K562 (cell line): ENCODE data around the gene NCF1.
"Not testable (repeated sequence)": the region's sequence is repeated elsewhere in the genome, so short reads cannot be mapped to it uniquely, and the experiment has no call there.

Source experiments
- EGR1 ChIP-seq: fragments of 450-650 bp; conservative IDR thresholded peaks from 2 replicates; pipeline ENCODE4 v1.6.1; 2017; ENCODE audit warnings: mild to moderate bottlenecking
- EP300 ChIP-seq: IDR thresholded peaks from 2 replicates; pipeline ENCODE4 v1.6.1; 2012; ENCODE audit warnings: low read length, improper control_type of control experiment
- ESRRA ChIP-seq: fragments of 450-650 bp; IDR thresholded peaks from 2 replicates; pipeline ENCODE4 v1.6.1; 2014; ENCODE audit warnings: low read depth, mild to moderate bottlenecking, moderate library complexity, borderline replicate concordance
- FOXK2 ChIP-seq, 2 experiments: fragments of 450-650 bp; IDR thresholded peaks in 1 of 2; conservative IDR thresholded peaks in 1 of 2; 2 replicates each; pipeline ENCODE4 v1.6.1; 2016; ENCODE audit warnings: low read depth in 2 of 2, mild to moderate bottlenecking in 1 of 2
- POLR2A ChIP-seq: fragments of 450-650 bp; conservative IDR thresholded peaks from 2 replicates; pipeline ENCODE4 v1.6.1; 2016
- ZBTB40 ChIP-seq, 2 experiments: fragments of 450-650 bp in 1 of 2; sonication (generic) in 1 of 2; formaldehyde crosslinking in 1 of 2; IDR thresholded peaks; 2 replicates each; pipeline versions ENCODE4 v1.7.1 to v1.9.0; 2016 to 2022; ENCODE audit warnings: inconsistent platforms in 1 of 2, mild to moderate bottlenecking in 1 of 2, missing genetic modification reagents in 1 of 2
- ZNF699 ChIP-seq: fragments of 250-450 bp; sonication (Bioruptor Pico); IDR thresholded peaks from 2 replicates; pipeline ENCODE4 v1.8.0; 2021; ENCODE audit warnings: mild to moderate bottlenecking, moderate library complexity; ENCODE audit not compliant: insufficient replicate concordance

DNA sequence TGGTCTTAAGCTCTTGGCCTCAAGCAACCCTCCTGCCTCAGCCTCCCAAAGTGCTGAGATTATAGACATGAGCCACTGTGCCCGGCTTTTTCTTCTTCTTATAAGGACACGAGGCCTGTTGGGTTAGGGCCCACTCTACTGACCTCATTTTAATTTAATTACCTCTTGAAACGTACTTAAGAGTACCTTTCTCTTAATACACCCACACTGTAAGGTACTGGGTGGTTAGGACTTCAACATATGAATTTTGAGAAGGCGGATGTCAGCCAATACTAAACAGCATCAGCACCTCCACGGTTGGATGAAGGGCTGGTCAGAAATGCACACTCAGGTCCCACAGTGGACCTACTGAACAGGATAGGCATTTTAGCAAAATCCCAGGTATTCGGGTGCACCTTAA, 7.9 kb downstream of the NCF1 start:
- not testable (repeated sequence) for TF ChIP-seq POLR2A; ZBTB40 (IDR thresholded peaks at IDR 0.05); ZBTB40 (CRISPR knock-in tag; IDR thresholded peaks at IDR 0.05); EP300; ESRRA; EGR1; FOXK2 (conservative IDR thresholded peaks at IDR 0.05 in 1 of 2, IDR thresholded peaks at IDR 0.05 in 1 of 2; ENCODE audit: low read depth in 2 of 2); ZNF699
